GM23248 (cell line): ENCODE results near the gene ACVR1.

Experiments used
- EZH2 ChIP-seq: fragments of 200-600 bp; sonication (generic); IDR thresholded peaks from 2 replicates; pipeline ENCODE4 v1.6.1; 2018; ENCODE audit warnings: antibody characterized with exemption, mild to moderate bottlenecking; ENCODE audit not compliant: insufficient read depth, poor library complexity, severe bottlenecking
- EZH2phosphoT487 ChIP-seq: fragments of 200-600 bp; sonication (generic); IDR thresholded peaks from 2 replicates; pipeline ENCODE4 v1.6.1; 2018; ENCODE audit warnings: antibody characterized with exemption, moderate library complexity, mild to moderate bottlenecking, low read depth; ENCODE audit not compliant: insufficient read depth

DNA sequence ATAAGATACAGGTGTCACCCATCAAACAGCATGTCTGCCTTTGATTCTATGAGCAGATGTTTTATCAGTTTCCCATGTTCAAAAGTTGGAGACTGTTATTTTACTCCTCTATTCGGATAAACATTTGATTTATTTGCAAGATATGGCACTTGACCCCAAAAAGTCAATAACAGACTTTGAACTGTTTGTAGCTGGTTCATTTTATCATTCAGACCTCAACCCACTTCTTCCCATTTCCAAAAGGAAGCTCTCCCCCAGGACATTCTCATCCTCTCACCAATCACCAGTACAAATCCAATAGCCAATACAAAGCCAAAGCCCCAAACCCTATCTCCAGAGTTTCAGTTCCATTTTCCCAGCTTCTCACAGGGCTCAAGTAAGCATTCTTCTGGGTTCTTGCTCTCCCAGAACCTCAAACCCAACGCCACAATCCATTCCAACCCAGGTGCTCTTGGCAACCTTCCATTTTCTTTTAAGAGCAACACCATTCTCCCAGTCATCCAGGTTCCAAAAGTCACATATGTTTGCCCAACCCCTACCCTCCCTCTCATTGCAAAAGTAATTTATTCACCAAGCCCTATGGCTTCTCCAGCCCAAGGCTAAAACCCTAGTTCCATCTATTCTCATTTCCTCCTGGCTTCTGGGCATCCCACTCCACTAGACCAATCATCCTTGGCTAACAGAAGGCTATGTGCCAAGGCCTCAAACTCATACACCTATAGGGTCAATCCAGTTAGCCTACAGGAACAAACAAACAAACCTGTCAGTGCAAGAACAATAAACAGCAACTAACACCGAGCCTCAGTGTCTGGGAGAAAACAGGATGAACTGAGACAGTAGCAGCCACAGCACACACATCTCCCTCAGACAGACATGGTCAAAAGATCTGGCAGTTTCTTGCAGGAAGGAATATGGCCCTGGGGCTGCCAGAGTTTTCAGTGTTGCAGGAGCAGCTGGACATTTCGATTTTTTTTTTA, 9.2 kb downstream of the ACVR1 start:
- TF ChIP-seq EZH2 (no peak), EZH2phosphoT487 (no peak)
